ENCODE measurements around the gene NKX3-2. TPM values are rescaled to one million over a fixed set of nuclear protein-coding genes. Genes with fewer than 3 reads are reported as not detected.

The NKX3-2 gene
- total and polyA plus RNA-seq, 4 experiments from 2014 or later, result not detected

DNA sequence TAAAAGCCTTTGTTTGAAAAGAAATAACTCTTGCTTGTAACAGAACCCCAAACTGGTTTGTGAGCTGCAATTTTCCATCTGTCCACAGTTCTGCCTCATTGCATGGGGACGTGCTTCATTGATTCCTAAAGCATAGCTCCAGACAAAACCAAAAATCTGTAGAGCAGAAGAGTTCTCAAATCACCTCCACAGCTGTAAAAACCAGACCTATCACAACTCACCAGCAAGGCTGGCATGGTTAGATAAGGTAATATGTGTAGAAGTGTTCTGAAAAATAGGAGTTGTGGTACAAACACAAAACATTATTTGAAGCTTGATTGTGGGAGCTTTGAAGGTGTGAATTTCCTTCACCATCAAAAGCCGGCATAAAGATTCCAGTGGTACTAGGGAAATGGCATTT is 47.7 kb downstream of the NKX3-2 start:
- Mint-ChIP-seq H3K27ac (no peak overlapping the region), H3K27me3 (peaks cover 27% of the 10 kb centered on the region in 2 donors), H3K9me3 (peaks cover 0 to 5% (median 3%) of the 10 kb centered on the region in 8 donors), H3K36me3 (peaks cover 0 to 3% of the 10 kb centered on the region in 2 donors), H3K4me1 (no peaks in the 10 kb centered on the region), H3K4me3 (no peak overlapping the region)
- CTCF ChIA-PET (ENCODE audit: partially characterized antibody), result no interaction called here
- POLR2A ChIA-PET (ENCODE audit: partially characterized antibody), result no interaction called here
- DNase-seq, result no peak
- Histone ChIP-seq H3K4me3 (ENCODE audit: low read length in 2 of 2) (no peak overlapping the region), H3K9me3 (ENCODE audit: control insufficient read depth in 1 of 2, low read length in 2 of 2) (no peaks in the 10 kb centered on the region), H3K27ac (ENCODE audit: low read depth, low read length) (no peak overlapping the region), H3K36me3 (ENCODE audit: insufficient read depth, low read length) (no peaks in the 10 kb centered on the region), H3K4me1 (ENCODE audit: insufficient read depth, low read length) (no peaks in the 10 kb centered on the region), H3K27me3 (ENCODE audit: insufficient read depth, low read length) (no peaks in the 10 kb centered on the region)
- intact Hi-C loops (cut with micrococcal nuclease), result no loop called here

DNA sequence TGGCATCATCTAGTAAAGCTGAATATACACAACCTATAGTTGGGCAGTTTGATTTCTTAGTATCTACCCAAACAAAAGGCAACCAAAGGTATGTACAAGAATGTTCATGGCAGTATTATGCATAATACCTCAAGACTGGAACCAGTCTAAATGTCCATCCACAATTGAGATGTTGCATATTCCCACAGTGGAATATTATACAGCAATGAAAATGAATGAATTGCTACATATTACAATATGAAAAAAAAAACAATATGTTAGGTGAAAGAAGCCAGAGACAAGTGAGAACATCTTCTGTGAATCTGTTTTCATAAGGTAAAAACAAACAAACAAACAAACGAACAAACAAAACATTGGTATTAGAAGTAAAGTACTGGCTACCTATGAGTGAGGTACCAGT is 48.6 kb downstream of the NKX3-2 start:
- H3K4me1 Mint-ChIP-seq, result no peaks in the 10 kb centered on the region
- no peak overlapping the region for H3K27ac Mint-ChIP-seq
- Histone ChIP-seq H3K27me3 (ENCODE audit: insufficient read depth, low read length) (no peaks in the 10 kb centered on the region), H3K4me3 (ENCODE audit: low read length in 2 of 2) (no peak overlapping the region), H3K4me1 (ENCODE audit: insufficient read depth, low read length) (no peaks in the 10 kb centered on the region), H3K27ac (ENCODE audit: low read depth, low read length) (no peak overlapping the region), H3K9me3 (ENCODE audit: control insufficient read depth in 1 of 2, low read length in 2 of 2) (no peaks in the 10 kb centered on the region), H3K36me3 (ENCODE audit: insufficient read depth, low read length) (no peaks in the 10 kb centered on the region)
- H3K27me3 Mint-ChIP-seq, result peaks cover 23 to 29% of the 10 kb centered on the region in 2 donors
- ChIA-PET CTCF (ENCODE audit: partially characterized antibody) (no interaction called here), POLR2A (ENCODE audit: partially characterized antibody) (no interaction called here)
- H3K9me3 Mint-ChIP-seq, result peaks cover 0 to 5% (median 3%) of the 10 kb centered on the region in 8 donors
- no peak overlapping the region for H3K4me3 Mint-ChIP-seq
- intact Hi-C loops (cut with micrococcal nuclease), result no loop called here
- no peaks in the 10 kb centered on the region for H3K36me3 Mint-ChIP-seq
- no peak for DNase-seq

DNA sequence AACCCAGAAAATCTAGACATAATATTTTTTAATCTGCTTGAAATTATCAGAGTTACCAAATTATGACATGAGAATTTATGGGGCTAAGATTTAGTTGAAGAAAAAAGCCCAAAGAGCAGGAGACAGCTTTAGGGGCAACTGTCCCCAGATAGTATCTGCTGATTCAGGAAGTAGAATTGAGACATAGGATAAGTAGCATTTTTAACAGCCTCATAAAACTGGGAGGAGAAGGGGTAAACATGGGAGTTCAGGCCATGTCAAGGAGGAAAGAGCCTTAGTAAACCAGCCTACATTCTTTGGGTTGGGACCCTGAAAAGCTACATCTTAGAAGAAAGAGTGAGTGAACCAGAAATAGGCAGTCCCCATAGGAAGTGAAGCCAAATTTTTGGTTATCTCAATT is 50.5 kb downstream of the NKX3-2 start:
- no peaks in the 10 kb centered on the region for H3K36me3 Mint-ChIP-seq
- ChIA-PET POLR2A (ENCODE audit: partially characterized antibody) (no interaction called here), CTCF (ENCODE audit: partially characterized antibody) (no interaction called here)
- Histone ChIP-seq H3K4me3 (ENCODE audit: low read length in 2 of 2) (no peak overlapping the region), H3K4me1 (ENCODE audit: insufficient read depth, low read length) (no peaks in the 10 kb centered on the region), H3K9me3 (ENCODE audit: control insufficient read depth in 1 of 2, low read length in 2 of 2) (no peaks in the 10 kb centered on the region), H3K27ac (ENCODE audit: low read depth, low read length) (no peak overlapping the region), H3K27me3 (ENCODE audit: insufficient read depth, low read length) (no peaks in the 10 kb centered on the region), H3K36me3 (ENCODE audit: insufficient read depth, low read length) (no peaks in the 10 kb centered on the region)
- H3K4me3 Mint-ChIP-seq, result no peak overlapping the region
- H3K4me1 Mint-ChIP-seq, result no peaks in the 10 kb centered on the region
- intact Hi-C loops (cut with micrococcal nuclease), result no loop called here
- peaks cover 0 to 5% (median 3%) of the 10 kb centered on the region in 8 donors for H3K9me3 Mint-ChIP-seq
- DNase-seq, result no peak
- H3K27me3 Mint-ChIP-seq, result peaks cover 24 to 34% of the 10 kb centered on the region in 2 donors
- no peak overlapping the region for H3K27ac Mint-ChIP-seq

GRCh38 chr4:13492747-13493146 is 51.6 kb downstream of the NKX3-2 start:
- no peaks in the 10 kb centered on the region for H3K4me1 ChIP-seq (ENCODE audit: insufficient read depth, low read length)
- H3K9me3 ChIP-seq (ENCODE audit: control insufficient read depth in 1 of 2, low read length in 2 of 2), result no peaks in the 10 kb centered on the region
- Mint-ChIP-seq H3K4me1 (no peaks in the 10 kb centered on the region), H3K4me3 (no peak overlapping the region), H3K9me3 (peaks cover 0 to 5% (median 3%) of the 10 kb centered on the region in 8 donors), H3K36me3 (no peaks in the 10 kb centered on the region), H3K27ac (no peak overlapping the region), H3K27me3 (peaks cover 29 to 38% of the 10 kb centered on the region in 2 donors)
- ChIA-PET POLR2A (ENCODE audit: partially characterized antibody) (no interaction called here), CTCF (ENCODE audit: partially characterized antibody) (no interaction called here)
- intact Hi-C loops (cut with micrococcal nuclease), result no loop called here
- no peak for DNase-seq
- H3K4me3 ChIP-seq (ENCODE audit: low read length in 2 of 2), result no peak overlapping the region
- H3K27me3 ChIP-seq (ENCODE audit: insufficient read depth, low read length), result no peaks in the 10 kb centered on the region
- H3K36me3 ChIP-seq (ENCODE audit: insufficient read depth, low read length), result no peaks in the 10 kb centered on the region
- H3K27ac ChIP-seq (ENCODE audit: low read depth, low read length), result no peak overlapping the region

Other genes starting within 250 kb of the NKX3-2 start
- 10 to 100 TPM; 13.3 to 14.0 TPM for gene RAB28, start 60.2 kb downstream of the NKX3-2 start, total RNA-seq
- 10 to 100 TPM; 17.8 to 20.6 TPM for gene RAB28, start 60.2 kb downstream of the NKX3-2 start, polyA plus RNA-seq
- 10 to 100 TPM; 67.8 to 72.3 TPM for gene BOD1L1, start 83.2 kb upstream of the NKX3-2 start, total RNA-seq
- 1 to 10 TPM in 1 of 2 donors, under 1 TPM in 1; 0.86 to 6.7 TPM for gene BOD1L1, start 83.2 kb upstream of the NKX3-2 start, polyA plus RNA-seq